ENCODE results near the gene ARFGAP2. TPM values are rescaled to one million over a fixed set of nuclear protein-coding genes. Genes with fewer than 3 reads are reported as not detected.

The ARFGAP2 gene
- total RNA-seq, 1 donor from 2014 or later = 98.3 TPM

Other genes starting within 250 kb of the ARFGAP2 start
- 16.9 and 18.0 TPM in 2 replicates for gene CSTPP1, start 240.1 kb downstream of the ARFGAP2 start, total RNA-seq
- 14.3 and 16.4 TPM in 2 replicates for gene PACSIN3, start 9.6 kb upstream of the ARFGAP2 start, total RNA-seq
- gene DDB2, start 38.1 kb upstream of the ARFGAP2 start, total RNA-seq = 148 and 157 TPM in 2 replicates
- gene ACP2, start 71.9 kb upstream of the ARFGAP2 start, total RNA-seq = 24.8 and 27.6 TPM in 2 replicates
- gene NR1H3, start 81.1 kb upstream of the ARFGAP2 start, total RNA-seq = 7.6 and 15.4 TPM in 2 replicates
- gene MADD, start 93.3 kb upstream of the ARFGAP2 start, total RNA-seq = 78.5 and 80.7 TPM in 2 replicates
- gene MYBPC3, start 175.8 kb upstream of the ARFGAP2 start, total RNA-seq = not detected in 2 replicates
- gene SPI1, start 201.7 kb upstream of the ARFGAP2 start, total RNA-seq = not detected in 2 replicates
- gene SLC39A13, start 231.7 kb upstream of the ARFGAP2 start, total RNA-seq = 13.2 and 13.3 TPM in 2 replicates
- 230 and 234 TPM in 2 replicates for gene PSMC3, start 249.6 kb upstream of the ARFGAP2 start, total RNA-seq

Data from activated CD4-positive, alpha-beta T cell treated with anti-CD3 and anti-CD28 coated beads, Interleukin-2, amount 10 ng/mL, durations not matched to agents 24 days and 14 days (primary cell).